GM19025 (cell line): ENCODE results near the gene RBMS1.

Experiments
- ATAC-seq: cut with Tn5 transposase; IDR thresholded peaks from one replicate; pipeline ENCODE4 v1.9.1; 2021; ENCODE audit warnings: mild to moderate bottlenecking, low read depth, moderate library complexity; ENCODE audit not compliant: unreplicated experiment

Gene RBMS1

DNA sequence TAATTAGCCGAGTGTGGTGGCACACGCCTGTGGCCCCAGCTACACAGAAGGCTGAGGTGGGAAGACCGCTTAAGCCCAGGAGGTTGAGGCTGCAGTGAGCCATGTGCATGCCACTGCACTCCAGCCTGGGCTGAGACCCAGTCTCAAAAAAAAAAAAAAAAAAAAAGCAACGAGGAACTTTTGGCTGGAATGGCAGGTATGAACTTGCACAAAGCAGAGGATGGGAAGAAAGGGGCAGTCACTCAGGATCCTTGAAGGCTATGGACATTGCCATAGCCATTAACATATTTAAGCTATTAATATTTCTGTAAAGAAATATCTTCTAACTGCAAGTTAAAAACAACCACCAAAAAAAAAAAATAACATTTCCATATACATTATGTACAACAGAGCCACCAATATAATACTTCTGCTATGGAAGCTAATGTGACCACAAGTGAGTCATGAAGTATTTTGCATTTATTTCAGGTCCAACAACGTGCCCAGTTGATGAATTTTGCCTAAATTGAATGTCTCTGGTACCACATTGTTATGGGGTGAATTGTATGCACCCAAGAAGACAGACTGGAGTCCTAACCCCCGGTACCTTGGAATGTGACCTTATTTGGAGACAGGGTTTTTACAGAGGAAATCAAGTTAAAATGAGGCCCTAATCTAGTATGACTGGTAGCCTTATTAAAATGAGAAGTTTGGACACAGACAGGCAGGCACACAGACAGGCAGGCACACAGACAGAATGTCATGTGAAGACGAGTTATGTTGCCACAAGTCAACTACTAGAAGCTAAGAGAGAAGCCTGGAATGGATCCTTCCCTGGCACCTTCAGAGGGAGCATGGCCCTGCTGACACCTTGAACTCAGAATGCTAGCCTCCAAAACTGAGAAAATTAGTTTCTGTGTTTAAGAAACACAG lies 102.8 kb downstream of the RBMS1 start:
- ATAC-seq, result no peak

DNA sequence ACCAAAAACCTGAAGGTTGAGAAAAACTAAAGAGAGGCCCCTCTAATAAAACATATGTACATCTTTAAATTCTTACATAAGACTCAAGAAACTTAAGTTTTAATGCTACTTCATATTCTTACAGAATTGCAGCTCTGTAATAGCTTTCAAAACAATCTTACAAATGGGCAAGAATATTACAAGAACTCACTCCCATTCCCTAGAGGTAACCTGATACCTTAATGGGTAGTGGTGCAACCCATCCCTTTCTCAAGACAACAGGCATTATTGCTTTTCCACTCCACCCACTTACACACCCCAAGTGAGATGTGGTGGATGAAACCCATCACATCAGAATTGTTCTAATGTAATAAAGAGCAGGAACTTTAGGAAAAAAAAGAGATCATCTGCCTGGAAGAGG lies 103.7 kb downstream of the RBMS1 start:
- no peak for ATAC-seq

DNA sequence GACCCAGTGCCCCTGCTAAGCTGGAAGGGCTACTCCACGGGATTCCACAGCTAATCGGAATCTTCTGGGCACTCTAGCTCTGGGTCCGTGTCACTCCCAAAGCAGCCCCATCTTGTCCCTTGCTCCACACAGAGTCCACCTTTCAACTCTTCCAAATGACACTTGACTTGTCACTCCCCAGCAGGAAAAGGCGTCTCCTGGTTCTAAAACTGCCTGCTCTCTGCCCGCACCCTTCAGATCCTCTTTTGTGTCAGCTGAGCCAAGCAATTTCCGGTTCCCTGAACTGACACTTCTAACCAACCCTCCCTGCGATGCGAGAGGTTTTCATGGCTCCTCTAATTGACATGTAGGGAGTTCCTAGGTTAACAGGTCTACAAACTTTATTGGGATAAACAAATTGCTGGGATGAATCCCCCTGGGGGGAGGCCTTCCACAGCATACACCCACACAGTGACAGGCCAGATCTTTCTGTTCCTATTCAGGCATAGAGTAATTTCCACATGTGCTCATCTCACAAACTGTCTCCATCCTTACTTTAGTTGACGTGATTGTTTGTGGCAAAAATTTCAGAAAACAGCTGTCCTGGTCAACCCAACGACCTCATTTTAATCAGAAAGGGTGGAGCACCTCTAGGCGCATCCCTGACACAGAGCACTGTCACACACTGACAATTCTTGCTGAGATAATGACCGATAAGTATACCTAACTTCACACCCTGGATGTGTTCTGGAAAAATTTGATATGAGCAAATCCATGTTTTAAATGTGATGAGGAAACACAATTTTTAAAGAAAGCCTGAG lies 104.9 kb downstream of the RBMS1 start:
- no peak for ATAC-seq

DNA sequence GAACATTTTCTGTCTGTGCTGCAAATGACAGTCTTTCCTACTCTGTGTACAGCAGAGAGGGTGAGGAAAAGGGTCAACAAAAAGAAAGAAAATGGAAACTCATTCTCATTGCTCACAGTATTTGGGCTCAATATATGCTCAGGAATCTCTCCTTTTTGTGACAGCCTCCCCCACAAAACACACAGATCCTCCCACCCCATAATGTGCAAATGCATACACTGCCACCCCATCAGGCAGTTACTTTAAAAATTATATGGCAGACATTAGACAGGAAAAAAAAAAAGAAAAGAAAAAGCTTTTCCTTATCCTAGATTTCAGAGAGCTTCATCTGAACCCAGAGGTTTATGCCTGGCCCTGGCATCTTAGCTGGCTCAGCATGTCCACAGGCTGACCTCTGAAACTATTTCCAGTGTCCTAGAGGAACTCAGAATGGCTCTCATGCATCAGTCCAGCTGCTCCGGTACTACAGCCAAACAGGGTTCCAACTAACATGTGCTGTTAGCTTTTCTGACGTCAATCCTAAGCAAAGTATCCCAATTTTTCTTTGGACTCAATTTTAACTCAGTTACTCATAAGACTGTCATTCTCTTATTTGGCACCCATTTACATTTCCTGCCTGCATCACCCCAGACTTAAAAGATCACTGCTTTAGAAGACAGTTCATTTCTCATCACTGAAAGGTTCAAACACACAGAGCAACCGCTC lies 105.9 kb downstream of the RBMS1 start:
- ATAC-seq, result no peak

DNA sequence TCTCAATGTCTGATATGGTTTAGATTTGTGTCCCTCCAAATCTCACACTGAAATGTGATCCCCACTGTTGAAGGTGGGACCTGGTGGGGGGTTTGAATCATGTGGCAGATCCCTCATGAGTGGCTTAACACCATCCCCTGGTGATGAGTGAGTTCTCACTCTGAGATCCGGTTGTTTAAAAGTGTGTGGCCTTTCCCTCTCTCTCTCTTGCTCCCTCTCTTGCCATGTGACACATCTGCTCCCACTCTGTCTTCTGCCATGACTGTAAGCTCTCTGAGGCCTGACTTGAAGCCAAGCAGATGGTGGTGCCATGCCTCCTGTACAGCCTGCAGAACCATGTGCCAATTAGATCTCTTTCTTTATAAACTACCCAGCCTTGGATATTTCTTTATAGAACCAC lies 108.8 kb downstream of the RBMS1 start:
- no peak for ATAC-seq

DNA sequence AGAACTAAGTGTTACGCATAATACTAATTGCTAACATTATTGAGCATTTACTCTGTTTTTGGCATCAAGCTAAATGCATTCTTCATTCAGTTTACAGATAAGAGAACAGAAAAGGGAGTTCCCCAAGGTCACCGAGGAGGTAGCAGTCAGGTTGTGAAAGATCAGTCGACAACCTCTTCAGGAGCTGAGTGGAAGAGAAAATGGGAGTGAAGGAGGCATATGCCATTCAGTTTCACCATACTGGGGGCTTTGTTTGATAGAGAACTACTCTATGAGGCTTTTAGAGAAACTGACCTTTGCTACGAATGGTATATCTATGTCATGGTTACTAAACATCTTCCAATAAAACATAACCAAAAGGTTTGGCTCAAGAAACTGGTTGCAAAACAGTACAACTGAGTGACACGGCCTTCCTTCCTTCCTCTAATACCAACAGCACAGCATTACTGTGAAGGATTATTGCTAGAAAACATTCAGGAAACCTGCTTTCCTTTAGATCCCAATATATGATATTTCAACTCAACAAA lies 112.1 kb downstream of the RBMS1 start:
- ATAC-seq, result no peak

DNA sequence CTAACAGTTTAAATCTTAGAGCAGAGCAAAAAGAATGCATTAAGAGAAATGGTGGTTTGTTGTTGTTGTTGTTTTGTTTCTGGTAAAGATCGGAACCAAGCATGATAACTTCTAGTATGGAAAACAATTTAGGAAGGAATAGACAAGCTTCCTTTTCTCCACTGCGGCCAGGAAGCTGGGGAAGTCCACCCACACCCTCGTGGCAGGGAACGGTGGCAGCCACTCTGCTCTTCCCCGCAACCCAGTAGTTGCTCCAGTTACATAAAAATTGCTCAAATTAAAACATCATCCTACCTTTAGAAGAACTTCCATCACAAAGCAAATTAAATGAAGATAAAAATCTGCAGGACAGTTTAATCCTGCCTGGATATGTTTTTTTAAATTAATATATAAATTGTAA lies 113.0 kb downstream of the RBMS1 start:
- no peak for ATAC-seq

DNA sequence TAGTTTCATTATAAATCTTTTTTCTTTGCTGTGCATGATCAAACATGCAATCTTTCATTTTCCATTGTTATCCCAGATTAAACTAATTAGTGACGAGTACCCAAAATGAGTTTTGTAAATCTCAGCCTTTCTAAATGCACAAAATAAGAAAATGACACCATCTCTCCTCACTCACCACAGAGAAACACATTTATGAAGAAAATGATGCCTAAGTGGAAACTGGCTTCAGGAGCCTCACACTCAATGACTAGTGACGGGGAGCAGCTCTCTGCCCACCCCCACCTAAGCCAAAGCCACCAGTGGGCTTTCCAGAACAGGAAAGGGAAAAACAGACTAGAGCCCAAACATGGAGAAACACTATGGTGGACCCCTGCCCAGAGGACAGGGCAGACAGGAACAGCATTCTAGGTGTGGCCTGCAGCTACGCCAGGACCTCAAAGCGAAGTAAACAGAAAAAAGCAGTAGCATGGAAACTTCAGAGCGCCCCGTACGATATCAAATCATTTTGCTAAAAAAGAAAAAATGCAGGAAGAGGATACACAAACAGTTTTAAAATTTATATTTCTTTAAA lies 113.5 kb downstream of the RBMS1 start:
- ATAC-seq, result no peak

DNA sequence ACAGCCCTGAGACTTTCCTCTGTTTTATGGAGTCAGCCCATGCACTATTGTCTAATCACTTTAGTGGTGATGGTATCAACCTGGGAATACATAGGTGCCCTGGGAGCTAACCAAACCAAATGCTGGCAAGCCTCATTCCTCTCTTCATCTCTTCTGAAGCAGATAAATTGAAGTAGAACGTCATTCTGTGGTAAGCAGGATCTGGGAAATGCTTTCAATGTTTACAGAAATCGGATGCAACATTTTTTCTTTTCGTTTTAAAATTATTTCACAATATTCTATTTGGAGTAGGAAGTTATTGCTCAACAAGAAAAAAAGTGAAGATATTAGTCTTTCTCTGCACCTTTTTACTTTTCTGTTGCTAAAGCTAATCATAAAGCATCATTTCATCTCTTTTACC lies 114.2 kb downstream of the RBMS1 start:
- ATAC-seq, result no peak

DNA sequence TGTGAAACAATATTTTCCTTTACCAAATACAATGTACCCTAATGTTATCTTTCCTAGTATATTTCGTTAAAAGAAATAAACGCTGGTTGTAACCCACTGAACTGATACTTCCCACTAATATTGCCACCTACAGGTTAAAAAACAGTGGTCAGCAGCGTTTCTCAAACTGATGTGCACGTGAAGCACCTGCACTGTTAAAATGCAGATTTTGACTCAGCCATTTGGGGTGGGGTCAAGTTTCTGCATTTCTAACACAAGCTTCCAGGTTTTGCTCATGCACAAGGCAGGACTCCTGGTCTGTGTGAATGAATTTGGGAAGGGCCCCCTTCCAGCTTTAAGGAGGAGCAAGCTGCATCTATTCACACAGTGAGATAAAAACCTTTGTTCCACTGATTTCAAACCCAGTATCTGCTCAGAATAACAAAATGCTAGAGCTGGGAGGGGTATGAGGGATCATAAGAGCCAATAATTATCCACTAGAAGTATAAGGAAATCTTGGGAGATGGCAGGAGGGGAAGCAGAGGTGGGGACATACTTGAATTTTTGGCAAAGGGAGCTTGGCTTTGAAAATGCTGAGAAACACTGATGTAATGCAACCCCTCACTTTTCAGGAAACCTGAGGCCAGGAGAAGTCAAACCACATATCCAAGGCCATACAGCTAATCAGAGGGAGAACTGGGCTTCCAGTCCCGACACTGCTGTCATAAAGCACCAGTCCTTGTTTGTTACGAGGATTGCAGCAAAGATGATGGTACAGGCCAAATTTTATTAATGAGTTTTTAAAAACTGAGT lies 116.2 kb downstream of the RBMS1 start:
- ATAC-seq, result no peak

DNA sequence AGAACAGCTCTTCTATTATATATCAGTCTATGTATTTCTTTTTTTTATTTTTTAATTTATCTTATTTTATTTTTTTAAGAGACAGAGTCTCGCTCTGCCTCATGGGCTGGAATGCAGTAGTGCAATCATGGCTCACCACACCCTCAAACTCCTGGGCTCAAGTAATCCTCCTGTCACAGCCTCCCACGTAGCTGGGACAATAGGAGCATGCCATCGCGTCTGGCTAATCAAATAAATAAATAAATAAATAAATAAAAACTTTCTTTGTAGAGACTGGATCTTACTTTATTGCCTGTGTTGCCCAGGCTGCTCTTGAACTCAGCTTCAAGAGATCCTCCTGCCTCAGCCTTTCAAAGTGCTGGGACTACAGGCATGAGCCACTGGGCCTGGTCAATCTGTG lies 117.0 kb downstream of the RBMS1 start:
- ATAC-seq, result no peak

DNA sequence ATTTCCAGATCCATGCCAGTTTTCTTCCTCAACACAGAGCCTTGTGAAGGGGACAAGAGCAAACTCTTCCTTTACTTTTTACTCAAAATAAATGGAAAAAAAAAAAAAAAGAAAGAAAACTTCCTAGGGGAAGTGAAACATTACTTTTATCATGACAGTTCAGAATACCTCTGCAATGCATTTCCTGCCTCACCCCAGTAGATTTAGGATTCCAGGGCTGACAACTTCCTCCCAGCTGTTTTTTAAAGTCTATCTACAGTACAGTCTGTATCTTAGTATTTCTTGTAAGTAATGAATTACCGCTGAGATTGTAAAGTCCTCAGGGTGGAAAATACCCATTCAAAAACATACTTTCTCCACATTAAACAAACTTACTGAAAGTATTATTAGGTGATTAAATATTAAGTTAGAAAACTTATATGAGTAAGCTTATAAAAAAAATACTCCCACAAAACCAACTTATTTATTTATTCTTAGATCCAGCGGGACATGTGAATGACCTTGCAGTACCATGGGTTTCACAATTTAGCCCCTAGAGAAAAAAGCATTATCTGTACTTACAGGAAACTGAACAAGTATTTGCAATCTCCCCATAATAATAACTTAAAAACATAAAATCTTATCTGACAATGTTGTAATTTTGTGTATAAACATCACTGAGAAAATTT lies 117.7 kb downstream of the RBMS1 start:
- no peak for ATAC-seq

DNA sequence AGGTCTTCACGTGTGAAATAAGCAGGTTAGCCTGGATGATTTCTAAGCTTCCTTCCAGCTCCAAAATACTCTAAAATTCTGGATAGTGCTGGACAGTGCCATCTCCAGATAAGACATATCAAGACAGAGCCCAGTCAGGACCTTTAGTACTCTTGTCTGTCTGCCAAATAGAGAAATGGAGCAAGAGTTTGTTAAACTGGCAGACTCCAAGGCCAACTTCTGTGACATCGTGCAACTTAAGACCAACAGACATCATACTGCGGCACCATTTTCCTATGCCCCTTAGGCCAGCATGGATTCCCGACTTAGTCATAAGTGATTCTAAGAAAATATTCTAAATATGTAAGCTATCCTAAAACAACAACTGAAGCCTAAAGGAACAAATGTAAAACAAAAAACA lies 118.6 kb downstream of the RBMS1 start:
- ATAC-seq, result no peak

DNA sequence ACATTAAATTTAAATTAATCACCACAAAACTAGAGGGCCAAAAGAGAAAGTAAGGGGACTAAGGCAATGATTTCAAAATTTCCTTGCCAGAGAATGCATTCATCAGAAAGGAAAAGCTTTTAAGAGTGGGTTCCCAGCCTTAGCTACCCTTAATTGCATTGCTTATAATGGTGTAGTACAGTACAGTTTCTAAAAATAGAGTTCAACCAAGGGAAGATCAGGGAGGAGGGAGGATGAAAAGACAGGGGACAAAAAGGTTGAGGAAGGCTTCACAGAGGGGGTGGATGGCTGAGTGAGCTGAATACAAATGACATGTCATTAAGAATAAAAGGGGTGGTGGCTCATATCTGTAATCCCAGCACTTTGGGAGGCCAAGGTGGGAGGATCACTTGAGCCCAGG lies 119.9 kb downstream of the RBMS1 start:
- ATAC-seq, result no peak

DNA sequence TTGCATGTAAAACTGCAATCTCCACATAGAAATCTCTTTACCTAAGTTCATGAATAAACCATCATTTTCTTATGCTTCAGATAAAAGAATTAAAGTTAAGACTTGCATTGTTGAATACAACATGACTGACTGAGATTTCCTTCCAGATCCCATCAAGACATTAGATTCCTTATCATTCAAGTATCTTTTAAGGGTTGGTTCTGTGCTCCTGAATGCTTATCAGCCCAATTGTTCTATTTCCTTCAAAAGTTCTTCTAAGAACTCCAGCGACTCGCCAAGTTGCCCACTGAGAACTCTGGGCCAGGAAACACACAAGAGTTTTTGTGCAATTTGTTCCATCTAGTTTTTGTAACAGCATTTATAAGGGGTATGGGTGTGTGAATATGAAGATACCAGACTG lies 120.3 kb downstream of the RBMS1 start:
- ATAC-seq, result no peak

DNA sequence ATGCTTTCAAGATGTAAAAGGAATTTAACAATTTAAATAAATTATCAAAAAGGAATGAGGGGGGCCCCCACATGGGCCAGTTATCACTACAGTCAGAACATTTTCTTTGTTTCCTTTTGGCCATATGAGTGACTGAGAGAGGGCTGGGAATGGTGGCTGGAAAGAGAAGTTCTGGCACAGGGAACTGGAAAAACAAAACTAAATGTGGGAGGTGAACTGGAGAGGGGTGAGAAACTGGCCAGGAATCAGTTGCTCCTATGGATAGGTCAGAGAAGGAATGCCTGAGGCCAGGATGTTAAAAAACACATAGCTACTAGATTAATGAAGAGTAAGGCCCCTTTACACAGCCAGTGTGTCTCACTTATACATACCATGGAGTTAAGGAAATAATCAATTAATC lies 121.0 kb downstream of the RBMS1 start:
- ATAC-seq, result no peak

DNA sequence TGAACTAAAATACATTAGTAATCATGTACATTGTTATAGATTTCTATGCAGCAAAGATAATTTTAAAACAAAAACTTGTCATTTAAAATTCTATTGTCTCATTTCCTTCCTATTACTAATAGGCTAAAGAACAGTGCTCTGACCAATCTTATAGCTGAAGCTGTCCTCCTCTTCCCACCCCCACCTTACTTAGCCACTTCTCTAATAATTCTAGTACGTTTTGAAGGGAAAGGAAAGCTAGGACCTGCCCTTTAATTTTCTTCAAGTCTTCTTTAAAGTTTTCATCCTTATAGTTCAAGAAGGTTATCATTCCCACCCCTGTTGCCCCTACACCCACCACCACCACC lies 121.6 kb downstream of the RBMS1 start:
- ATAC-seq, result no peak

DNA sequence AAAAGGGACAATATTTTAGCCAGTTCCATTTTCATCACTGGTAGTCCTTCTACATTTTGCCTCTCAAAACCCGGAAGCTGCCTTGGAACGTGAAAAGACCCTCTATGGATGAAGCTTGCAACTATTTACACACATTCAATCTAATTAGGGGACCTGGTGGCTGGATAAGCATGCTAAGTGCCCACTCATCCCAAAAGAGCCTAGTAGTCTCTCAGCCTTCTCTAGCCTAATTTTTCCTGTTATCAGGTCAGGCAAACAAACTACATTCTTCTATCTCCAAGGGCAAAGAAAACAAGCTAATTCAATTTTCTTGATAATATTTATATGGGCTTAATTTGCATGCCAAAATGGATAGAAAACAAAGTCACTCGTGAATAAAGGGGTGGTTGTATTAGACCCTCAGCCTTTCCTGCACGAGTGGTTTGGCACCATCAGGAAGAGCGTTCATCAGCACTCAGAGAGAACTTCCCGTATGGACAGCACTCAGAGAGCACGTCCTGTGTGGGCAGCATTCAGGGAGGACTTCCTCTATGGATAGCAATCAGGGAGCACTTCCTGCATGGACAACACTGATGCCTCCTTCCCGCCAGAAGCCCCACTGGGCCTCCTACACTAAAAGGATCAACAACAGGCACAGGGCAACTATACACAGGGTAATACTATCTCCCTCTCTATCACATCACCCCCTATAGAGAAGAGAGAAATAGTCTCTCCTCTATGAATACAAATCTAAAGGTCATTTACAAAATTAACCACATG lies 122.2 kb downstream of the RBMS1 start:
- ATAC-seq, result no peak
